Measurements from ENCODE around the gene BAZ2B. TPM values are rescaled to one million over a fixed set of nuclear protein-coding genes. Genes with fewer than 3 reads are reported as not detected.

Gene BAZ2B
- total and polyA plus RNA-seq, 2 donors (not counting 3 experiments of a cell fraction or from before 2014, with no cell fraction given): 22.1 to 73.8 TPM

GRCh38 chr2:159281002-159281401 is 335.3 kb downstream of the BAZ2B start:
- ChIA-PET POLR2A (no interaction called here), CTCF (no interaction called here)
- dilution Hi-C loops (cut with MboI; ENCODE audit: extremely low pct_ligation_motif_present, low sequenced_read_pairs) (no loop called here), intact Hi-C loops (cut with micrococcal nuclease) (no loop called here)
- no peak overlapping the region for H2AFZ ChIP-seq (ENCODE audit: low read depth, low read length)
- H3K4me3 ChIP-seq (replicated peaks in 1 of 3; ENCODE audit: insufficient read depth in 1 of 3, low read depth in 1 of 3, low read length in 3 of 3): no peak overlapping the region
- H3K79me2 ChIP-seq (ENCODE audit: control insufficient read depth, insufficient read depth, low read length): no peaks in the 10 kb centered on the region
- peaks cover 2% of the 10 kb centered on the region for H3K9me1 ChIP-seq (replicated peaks; ENCODE audit: control insufficient read depth, extremely low read depth, insufficient read depth, low read length)
- DNase-seq (ENCODE audit: low read depth, low spot score) (no peak), FAIRE-seq (no peak)
- H3K36me3 ChIP-seq (ENCODE audit: control insufficient read depth in 2 of 2, extremely low read depth in 1 of 2, insufficient read depth in 2 of 2, low read length in 2 of 2): no peaks in the 10 kb centered on the region
- no peak overlapping the region for H3K4me2 ChIP-seq (ENCODE audit: insufficient read depth, low read length)
- no peak overlapping the region for H3K27ac ChIP-seq (ENCODE audit: insufficient read depth, low read depth, low read length)
- no peaks in the 10 kb centered on the region for H3K9me3 ChIP-seq (replicated peaks; ENCODE audit: control insufficient read depth, insufficient read depth, low read length)
- H3K27me3 ChIP-seq (ENCODE audit: control insufficient read depth in 2 of 2, insufficient read depth in 2 of 2, low read length in 2 of 2): no peaks in the 10 kb centered on the region
- H3K4me1 ChIP-seq (ENCODE audit: control insufficient read depth, extremely low read depth, insufficient read depth, low read length): no peaks in the 10 kb centered on the region
- no peak overlapping the region for H3K9ac ChIP-seq (replicated peaks; ENCODE audit: extremely low read depth, insufficient read depth, low read length)
- no TSS peak for BruUV-seq (replicated peaks)
- no peak for TF ChIP-seq FOS (IDR thresholded peaks at IDR 0.05; ENCODE audit: borderline replicate concordance, insufficient read depth, low read length)
- no peak for TF ChIP-seq JUN (IDR thresholded peaks at IDR 0.05; ENCODE audit: borderline replicate concordance, insufficient read depth, insufficient read length, low read depth)
- TF ChIP-seq, protein P1, sequence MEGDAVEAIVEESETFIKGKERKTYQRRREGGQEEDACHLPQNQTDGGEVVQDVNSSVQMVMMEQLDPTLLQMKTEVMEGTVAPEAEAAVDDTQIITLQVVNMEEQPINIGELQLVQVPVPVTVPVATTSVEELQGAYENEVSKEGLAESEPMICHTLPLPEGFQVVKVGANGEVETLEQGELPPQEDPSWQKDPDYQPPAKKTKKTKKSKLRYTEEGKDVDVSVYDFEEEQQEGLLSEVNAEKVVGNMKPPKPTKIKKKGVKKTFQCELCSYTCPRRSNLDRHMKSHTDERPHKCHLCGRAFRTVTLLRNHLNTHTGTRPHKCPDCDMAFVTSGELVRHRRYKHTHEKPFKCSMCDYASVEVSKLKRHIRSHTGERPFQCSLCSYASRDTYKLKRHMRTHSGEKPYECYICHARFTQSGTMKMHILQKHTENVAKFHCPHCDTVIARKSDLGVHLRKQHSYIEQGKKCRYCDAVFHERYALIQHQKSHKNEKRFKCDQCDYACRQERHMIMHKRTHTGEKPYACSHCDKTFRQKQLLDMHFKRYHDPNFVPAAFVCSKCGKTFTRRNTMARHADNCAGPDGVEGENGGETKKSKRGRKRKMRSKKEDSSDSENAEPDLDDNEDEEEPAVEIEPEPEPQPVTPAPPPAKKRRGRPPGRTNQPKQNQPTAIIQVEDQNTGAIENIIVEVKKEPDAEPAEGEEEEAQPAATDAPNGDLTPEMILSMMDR (IDR thresholded peaks at IDR 0.05; ENCODE audit: extremely low read depth in 1 of 2, insufficient read depth in 1 of 2, low read depth in 1 of 2, low read length in 2 of 2): no peak
- TF ChIP-seq EZH2 (IDR thresholded peaks at IDR 0.05; ENCODE audit: borderline replicate concordance, low read depth, low read length, severe bottlenecking): no peak
- TF ChIP-seq, protein P2, sequence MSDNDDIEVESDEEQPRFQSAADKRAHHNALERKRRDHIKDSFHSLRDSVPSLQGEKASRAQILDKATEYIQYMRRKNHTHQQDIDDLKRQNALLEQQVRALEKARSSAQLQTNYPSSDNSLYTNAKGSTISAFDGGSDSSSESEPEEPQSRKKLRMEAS (IDR thresholded peaks at IDR 0.05; ENCODE audit: insufficient read depth, insufficient read length): no peak
- TF ChIP-seq GATA2 (IDR thresholded peaks at IDR 0.05; ENCODE audit: insufficient read depth, insufficient read length, low read depth, low read length): no peak
- no peak for TF ChIP-seq POLR2AphosphoS5 (IDR thresholded peaks at IDR 0.05; ENCODE audit: insufficient read depth, low read depth, low read length)
- TF ChIP-seq POLR2A (IDR thresholded peaks at IDR 0.05; ENCODE audit: low read depth, low read length): no peak
- H4K20me1 ChIP-seq (replicated peaks; ENCODE audit: control insufficient read depth, extremely low read depth, insufficient read depth, low read length): no peaks in the 10 kb centered on the region

Data from endothelial cell of umbilical vein (primary cell).